Fibroblast of lung (primary cell): ENCODE results near the gene AP1S2.

Experiments used
- EZH2 ChIP-seq: IDR thresholded peaks from 2 replicates; pipeline ENCODE4 v1.5.1; 2012; ENCODE audit warnings: low read length, control low read depth, mild to moderate bottlenecking; ENCODE audit errors: missing control alignments
- TF ChIP-seq, protein P1 (sequence below), 2 donors: IDR thresholded peaks in 1 of 2; conservative IDR thresholded peaks in 1 of 2; 1 replicate in 1 of 2; 2 replicates in 1 of 2; pipeline ENCODE4 v1.5.1; 2011 to 2012; ENCODE audit warnings: low read length in 2 of 2, control low read depth in 1 of 2, inconsistent platforms in 1 of 2, low read depth in 1 of 2, mild to moderate bottlenecking in 1 of 2

DNA sequence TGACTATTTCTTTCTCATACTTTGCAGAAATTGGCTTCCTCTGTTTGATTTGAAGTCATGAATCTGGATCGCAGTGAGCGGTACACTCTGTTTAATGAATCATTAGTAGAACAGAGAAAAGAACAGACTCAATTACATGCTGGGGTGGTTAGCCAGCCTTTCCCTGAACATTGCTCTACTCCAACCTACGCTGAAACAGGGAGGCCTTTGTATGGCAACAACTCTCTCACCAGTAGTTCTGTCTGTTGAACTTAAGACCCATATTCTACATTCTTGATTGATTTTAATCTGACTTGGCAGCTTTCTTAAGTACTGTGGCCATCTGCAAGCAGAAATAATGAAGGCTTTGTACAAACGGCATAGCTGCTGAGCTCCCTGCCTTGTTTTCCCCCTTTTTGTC is 19.0 kb upstream of the AP1S2 start:
- TF ChIP-seq, protein P1, sequence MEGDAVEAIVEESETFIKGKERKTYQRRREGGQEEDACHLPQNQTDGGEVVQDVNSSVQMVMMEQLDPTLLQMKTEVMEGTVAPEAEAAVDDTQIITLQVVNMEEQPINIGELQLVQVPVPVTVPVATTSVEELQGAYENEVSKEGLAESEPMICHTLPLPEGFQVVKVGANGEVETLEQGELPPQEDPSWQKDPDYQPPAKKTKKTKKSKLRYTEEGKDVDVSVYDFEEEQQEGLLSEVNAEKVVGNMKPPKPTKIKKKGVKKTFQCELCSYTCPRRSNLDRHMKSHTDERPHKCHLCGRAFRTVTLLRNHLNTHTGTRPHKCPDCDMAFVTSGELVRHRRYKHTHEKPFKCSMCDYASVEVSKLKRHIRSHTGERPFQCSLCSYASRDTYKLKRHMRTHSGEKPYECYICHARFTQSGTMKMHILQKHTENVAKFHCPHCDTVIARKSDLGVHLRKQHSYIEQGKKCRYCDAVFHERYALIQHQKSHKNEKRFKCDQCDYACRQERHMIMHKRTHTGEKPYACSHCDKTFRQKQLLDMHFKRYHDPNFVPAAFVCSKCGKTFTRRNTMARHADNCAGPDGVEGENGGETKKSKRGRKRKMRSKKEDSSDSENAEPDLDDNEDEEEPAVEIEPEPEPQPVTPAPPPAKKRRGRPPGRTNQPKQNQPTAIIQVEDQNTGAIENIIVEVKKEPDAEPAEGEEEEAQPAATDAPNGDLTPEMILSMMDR (conservative IDR thresholded peaks at IDR 0.05 in 1 of 2, IDR thresholded peaks at IDR 0.05 in 1 of 2; ENCODE audit: low read depth in 1 of 2, low read length in 2 of 2), result no peak
- TF ChIP-seq EZH2, result no peak
